ENCODE measurements around the gene SPAG9. TPM values are rescaled to one million over a fixed set of nuclear protein-coding genes. Genes with fewer than 3 reads are reported as not detected.
"Not testable (repeated sequence)": the region's sequence is repeated elsewhere in the genome, so short reads cannot be mapped to it uniquely, and the experiment has no call there.

Gene SPAG9
- total RNA-seq, 1 donor from 2014 or later = 136 TPM

GRCh38 chr17:51088287-51088686 lies 32.4 kb downstream of the SPAG9 start:
- no peak for DNase-seq (ENCODE audit: low spot score)

DNA sequence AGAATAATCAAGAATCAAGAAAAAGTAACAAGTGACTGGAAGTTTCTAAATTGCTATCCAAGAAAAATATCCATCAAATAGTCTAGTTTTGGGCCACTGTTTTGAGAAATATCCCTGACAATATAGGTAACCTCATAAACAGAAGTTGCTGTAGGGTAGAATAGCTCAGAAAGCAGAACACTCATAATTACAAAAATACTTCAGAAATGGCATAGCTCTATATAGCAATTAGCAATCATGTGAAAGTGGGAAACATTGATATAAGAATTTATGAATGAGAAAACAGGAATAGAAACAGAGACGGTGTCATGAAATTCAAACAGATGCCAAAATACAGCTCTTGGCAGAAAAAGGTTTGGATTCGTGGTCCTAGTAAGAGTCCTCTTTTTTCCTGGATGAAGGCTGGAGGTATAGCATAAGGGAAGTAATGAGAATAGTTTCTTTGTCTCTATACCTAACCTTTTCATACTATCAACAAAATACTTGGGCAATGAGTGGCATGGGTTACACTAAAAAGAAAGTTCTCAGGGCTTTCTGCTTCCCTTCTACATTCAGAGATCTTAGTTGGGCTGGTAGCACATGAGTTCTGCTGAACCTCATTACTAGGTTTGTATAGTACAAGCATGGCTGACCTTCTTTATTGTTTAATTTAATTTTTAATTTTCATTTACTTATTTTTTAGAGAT lies 33.5 kb downstream of the SPAG9 start:
- no peak for DNase-seq (ENCODE audit: low spot score)

GRCh38 chr17:51085150-51085805 lies 35.4 kb downstream of the SPAG9 start:
- no peak for DNase-seq (ENCODE audit: low spot score)

DNA sequence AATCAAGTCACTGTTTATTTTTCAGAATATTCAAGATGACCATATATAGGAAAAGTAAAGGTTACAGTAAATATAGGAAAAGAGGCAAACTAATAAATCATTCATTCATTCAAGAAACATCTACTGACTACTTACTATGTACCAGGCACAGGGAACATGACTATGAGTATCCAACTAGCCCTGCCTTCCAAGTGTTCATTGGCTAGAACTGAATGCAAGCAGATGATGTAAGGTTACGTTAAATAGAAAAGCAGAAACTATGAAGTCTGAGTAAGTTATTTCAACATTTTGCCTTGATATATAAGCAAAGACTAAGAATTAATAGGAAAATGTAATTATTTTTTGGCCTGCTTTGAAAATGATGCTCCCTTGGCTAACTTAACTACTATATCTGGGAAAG lies 36.7 kb downstream of the SPAG9 start:
- no peak for DNase-seq (ENCODE audit: low spot score)

GRCh38 chr17:51083364-51083763 lies 37.3 kb downstream of the SPAG9 start:
- not testable (repeated sequence) for DNase-seq (ENCODE audit: low spot score)

DNA sequence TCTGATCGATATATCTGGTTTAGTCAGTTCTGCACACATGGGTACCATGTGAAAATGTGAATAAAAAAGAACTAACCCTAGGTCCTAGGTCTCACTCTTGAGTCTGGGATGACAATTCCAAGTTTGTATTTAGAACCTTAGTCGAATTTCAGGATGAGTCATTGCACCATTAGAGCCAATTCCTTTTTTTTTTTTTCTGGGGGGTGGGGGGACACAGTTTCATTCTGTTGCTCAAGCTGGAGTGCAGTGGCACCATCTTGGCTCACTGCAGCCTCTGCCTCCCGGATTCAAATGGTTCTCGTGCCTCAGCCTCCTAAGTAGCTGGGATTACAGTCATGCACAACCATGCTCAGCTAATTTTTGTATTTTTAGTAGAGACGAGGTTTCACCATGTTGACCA lies 41.6 kb downstream of the SPAG9 start:
- DNase-seq (ENCODE audit: low spot score) = no peak

- no peak for DNase-seq (ENCODE audit: low spot score)
Measured at GRCh38 chr17:51078009-51078592, 42.6 kb downstream of the SPAG9 start.

GRCh38 chr17:51076821-51077220 lies 43.8 kb downstream of the SPAG9 start:
- DNase-seq (ENCODE audit: low spot score) = no peak

- no peak for DNase-seq (ENCODE audit: low spot score)
Measured at GRCh38 chr17:51071556-51071955, 49.1 kb downstream of the SPAG9 start.

DNA sequence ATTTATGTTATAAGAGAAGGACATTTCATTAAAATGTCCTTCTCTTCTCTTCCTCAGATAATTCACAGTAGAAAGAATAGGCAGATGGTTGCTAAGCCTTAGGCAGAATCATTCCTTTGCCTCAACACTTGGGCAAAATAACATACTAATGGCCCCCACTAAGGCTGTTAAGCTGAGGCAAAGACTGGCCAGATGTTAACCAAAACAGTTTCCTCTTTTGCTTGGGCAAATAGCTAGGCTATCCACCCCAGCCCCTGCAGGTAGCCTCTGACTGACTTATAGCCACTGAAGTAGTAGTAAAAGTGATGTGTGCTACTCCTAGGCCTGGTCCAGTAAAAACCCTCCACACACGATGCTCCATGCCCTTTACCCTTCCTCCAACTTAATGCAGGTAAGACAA lies 55.2 kb downstream of the SPAG9 start:
- no peak for DNase-seq (ENCODE audit: low spot score)

DNA sequence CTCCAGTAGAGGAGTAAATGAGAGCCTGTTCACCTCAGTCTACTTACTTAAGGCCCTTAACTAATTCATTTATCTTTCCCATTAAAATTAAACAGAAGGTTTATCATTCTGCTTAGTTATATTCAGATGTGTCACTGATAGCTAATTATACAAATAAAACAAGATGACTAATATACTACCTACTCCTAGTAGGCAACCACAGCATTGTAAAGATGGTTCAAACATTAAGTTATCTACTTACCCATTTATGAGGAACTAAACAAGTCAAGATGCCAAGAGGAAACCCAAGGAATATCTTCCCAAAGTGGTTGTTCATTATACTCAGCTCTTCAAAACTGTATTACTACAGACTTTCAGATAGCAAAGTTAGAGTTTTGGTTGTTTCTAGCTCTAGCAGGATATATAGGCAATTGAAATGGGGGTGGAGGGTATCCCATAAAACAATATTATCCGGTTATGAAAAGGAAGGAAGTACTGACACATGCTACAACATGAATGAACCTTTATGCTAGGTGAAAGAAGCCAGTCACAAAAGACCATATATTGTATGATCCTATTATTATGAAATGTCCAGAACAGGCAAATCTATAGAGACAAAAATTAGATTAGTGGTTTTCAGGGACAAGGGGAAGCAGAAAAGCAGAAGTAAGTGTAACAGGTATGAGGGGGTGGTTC lies 56.5 kb downstream of the SPAG9 start:
- DNase-seq (ENCODE audit: low spot score) = no peak

GRCh38 chr17:51060396-51060795 lies 60.3 kb downstream of the SPAG9 start:
- DNase-seq (ENCODE audit: low spot score) = no peak

GRCh38 chr17:51059781-51060180 lies 60.9 kb downstream of the SPAG9 start:
- no peak for DNase-seq (ENCODE audit: low spot score)

- no peak for DNase-seq (ENCODE audit: low spot score)
Measured at GRCh38 chr17:51057534-51057933, 63.1 kb downstream of the SPAG9 start.

DNA sequence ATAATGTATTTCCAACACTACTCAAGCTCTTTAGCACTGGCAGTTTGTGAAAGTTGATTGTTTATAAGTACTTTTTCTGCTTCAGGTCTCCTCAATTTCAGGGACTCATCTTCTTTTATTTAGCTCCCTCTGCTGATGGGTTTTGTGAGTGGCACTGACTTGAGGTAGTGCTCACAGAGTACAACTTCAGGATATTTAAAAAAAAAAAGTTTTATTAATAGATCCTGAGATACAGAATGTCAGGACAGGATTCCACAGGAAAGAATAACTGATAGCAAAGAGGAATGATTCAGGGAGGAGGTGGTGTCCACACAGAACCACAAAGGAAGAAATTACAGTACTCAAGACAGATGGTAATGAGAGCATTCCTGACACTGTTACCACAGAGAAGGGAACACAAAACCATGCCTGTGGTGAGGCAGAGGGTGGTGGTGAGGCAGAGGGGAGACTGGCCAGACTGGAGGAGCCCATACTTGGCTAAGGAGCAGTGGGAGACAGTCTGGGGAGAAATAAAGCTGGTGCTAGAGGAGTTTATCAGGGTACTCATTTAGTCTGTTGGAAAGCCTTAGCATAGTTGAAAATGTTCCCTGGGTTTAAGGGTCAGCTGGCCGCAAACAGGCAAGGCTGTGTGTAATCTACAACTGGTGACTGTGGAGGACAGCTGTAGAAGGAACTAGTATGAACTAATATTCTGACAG lies 63.7 kb downstream of the SPAG9 start:
- no peak for DNase-seq (ENCODE audit: low spot score)

GRCh38 chr17:51054748-51055147 lies 65.9 kb downstream of the SPAG9 start:
- DNase-seq (ENCODE audit: low spot score) = no peak

- no peak for DNase-seq (ENCODE audit: low spot score)
Measured at GRCh38 chr17:51052235-51052634, 68.4 kb downstream of the SPAG9 start.

DNA sequence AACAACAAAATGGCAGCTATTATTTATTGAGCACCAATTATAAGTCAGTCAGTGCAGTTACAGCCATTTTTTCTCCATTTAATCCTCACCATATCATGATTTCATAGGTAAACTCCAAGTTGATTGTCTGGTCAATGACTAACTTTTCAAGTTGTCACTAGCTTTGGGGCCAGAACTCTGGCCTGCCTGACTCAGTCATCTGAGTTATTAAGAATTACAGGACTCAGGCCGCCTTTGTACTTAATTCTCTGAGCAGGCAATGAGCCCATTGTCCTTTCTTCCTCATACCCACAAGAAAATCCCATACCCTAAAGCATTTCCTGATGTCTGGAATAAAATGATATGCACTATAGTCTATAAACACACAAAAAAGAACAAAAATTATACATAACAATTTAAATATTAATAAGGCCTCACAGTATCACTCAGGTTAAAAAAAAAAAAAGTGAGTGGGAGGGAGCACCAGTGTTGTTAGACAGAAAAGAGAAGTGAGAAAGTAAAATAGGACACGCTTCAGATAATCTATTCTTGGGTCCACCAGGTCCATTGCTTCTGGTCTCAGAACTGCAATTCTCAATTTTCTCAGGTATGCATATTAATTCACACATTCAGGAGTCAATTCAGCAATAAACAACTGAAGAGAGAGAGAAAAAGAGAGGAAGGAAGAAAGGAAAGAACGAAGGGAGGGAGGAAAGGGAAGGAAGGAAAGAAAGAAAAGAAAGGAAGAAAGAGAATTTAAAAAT lies 70.2 kb downstream of the SPAG9 start:
- no peak for DNase-seq (ENCODE audit: low spot score)

DNA sequence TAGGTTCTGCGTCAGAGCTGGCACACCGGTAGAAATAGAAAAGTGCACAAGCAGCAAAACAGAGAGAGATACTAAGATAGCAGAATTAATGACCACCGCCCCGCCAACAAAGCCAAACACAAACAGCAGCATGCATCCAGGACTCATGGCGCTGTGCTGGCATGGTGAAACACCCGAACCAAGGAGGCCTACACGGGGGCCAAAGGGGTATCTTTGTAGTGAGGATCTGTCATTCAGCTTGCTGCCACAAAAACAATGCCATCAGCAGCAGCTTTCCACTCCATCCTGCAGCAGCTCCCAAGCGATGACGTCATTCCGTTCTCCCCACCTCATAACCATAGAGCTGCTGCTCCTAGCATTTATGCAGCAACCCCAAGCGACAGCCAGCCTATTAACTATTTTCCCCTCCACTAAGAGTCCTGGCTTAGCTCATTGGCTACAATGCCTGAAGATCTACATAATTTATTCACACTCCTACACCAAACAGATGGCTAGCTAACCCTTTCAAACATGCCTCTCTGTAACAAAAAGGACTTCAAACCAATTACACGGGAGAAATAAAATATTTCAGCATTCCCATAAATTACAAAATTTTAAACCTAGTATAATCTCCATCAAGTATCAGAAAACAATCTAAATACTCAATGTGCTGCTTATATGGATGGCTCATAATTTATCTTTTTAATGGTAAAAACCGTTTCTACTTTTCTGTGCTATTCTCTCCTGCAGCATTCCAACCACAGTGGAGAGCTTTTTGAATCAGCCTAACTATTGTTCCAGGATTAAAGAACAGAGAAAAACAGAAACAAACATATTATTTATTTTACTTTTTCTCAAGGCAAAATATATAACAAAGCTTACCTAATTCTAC lies 73.9 kb downstream of the SPAG9 start:
- peak; percentile 56 for DNase-seq (ENCODE audit: low spot score)

DNA sequence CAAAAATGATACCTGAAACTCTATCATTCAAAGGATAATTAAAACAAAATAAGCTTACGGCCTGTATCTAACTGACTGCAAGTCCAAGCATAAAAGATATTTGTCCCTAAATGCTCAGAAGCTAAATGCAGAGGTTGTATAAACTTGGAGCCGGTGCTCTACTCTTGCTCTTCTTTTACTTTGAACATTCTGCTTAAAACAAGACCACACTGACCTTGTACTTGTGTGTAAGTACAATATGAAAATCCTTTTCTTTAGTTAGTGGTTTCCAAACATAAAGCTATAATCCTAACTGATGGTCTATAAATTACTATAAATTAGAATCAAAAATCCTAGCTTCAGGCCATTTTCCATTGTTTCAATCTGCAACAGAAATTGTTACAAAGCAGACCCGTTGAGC lies 74.6 kb downstream of the SPAG9 start:
- DNase-seq (ENCODE audit: low spot score) = no peak

Measured in ureter (tissue), 1 donor.